Prostate gland (tissue), 2 donors: ENCODE measurements around the gene APOA4. TPM values are rescaled to one million over a fixed set of nuclear protein-coding genes. Genes with fewer than 3 reads are reported as not detected.

ENCODE experiments used
- DNase-seq: peaks from one replicate; pipeline ENCODE4 v3.0.0-alpha.2; 2019; ENCODE audit warnings: low spot score
- H3K27ac ChIP-seq, 2 donors: fragments of 200-600 bp; sonication (generic); 2 replicates each; pipeline ENCODE4 v1.5.1; 2017 to 2019
- H3K27me3 ChIP-seq: fragments of 200-600 bp; sonication (generic); replicated peaks from 2 replicates; pipeline ENCODE4 v1.5.1; 2019; ENCODE audit not compliant: insufficient read depth
- H3K36me3 ChIP-seq, 2 donors: fragments of 200-600 bp; sonication (generic); 1 replicate in 1 of 2; 2 replicates in 1 of 2; pipeline versions ENCODE4 v1.5.1 to v1.8.1; 2017 to 2019
- H3K4me1 ChIP-seq: fragments of 200-600 bp; sonication (generic); replicated peaks from 2 replicates; pipeline ENCODE4 v1.5.1; 2019
- H3K4me3 ChIP-seq, 2 donors: fragments of 200-600 bp; sonication (generic); 2 replicates each; pipeline ENCODE4 v1.5.1; 2017 to 2019
- H3K9me3 ChIP-seq: fragments of 200-600 bp; sonication (generic); 2 replicates; pipeline ENCODE4 v1.5.1; 2017
- POLR2A ChIP-seq: fragments of 450-650 bp; IDR thresholded peaks from one replicate; pipeline ENCODE4 v1.6.1; 2016; ENCODE audit warnings: antibody characterized with exemption, mild to moderate bottlenecking
- POLR2AphosphoS5 ChIP-seq: sonication (generic); formaldehyde crosslinking; IDR thresholded peaks from one replicate; pipeline ENCODE4 v1.6.1; 2017; ENCODE audit warnings: antibody characterized with exemption
- WGBS: methylation state at CpG from one replicate; pipeline ENCODE4 v1.1.5; 2018; 5-methylcytosine and 5-hydroxymethylcytosine counted together
- intact Hi-C: fragments of 100-400 bp; cut with DNase I; formaldehyde crosslinking; loops from one replicate; pipeline ENCODE4 v1.14.2; 2022
- total RNA-seq, 2 donors: library from RNA; depleted of rRNA; stranded (reverse); fragments of >200 nt; gene quantifications; one replicate each; pipeline ENCODE4 v1.1.0, GENCODE V29; 2016
- TF ChIP-seq, protein P1 (sequence below), 4 experiments: fragments of 200-600 bp in 2 of 4; fragments of 450-650 bp in 2 of 4; sonication (generic) in 2 of 4; IDR thresholded peaks; 1 replicate in 3 of 4; 2 replicates in 1 of 4; pipeline ENCODE4 v1.5.1; 2016 to 2019; ENCODE audit warnings: antibody characterized with exemption in 4 of 4, mild to moderate bottlenecking in 2 of 4, moderate library complexity in 2 of 4

Gene APOA4
- total RNA-seq, 2 donors from 2014 or later = not detected

- Histone ChIP-seq H3K4me3 (no peak overlapping the region), H3K27ac (no peak overlapping the region), H3K9me3 (no peaks in the 10 kb centered on the region), H3K36me3 (no peaks in the 10 kb centered on the region), H3K27me3 (no peaks in the 10 kb centered on the region), H3K4me1 (no peaks in the 10 kb centered on the region)
- TF ChIP-seq POLR2A (no peak), POLR2AphosphoS5 (no peak)
- TF ChIP-seq, protein P1, sequence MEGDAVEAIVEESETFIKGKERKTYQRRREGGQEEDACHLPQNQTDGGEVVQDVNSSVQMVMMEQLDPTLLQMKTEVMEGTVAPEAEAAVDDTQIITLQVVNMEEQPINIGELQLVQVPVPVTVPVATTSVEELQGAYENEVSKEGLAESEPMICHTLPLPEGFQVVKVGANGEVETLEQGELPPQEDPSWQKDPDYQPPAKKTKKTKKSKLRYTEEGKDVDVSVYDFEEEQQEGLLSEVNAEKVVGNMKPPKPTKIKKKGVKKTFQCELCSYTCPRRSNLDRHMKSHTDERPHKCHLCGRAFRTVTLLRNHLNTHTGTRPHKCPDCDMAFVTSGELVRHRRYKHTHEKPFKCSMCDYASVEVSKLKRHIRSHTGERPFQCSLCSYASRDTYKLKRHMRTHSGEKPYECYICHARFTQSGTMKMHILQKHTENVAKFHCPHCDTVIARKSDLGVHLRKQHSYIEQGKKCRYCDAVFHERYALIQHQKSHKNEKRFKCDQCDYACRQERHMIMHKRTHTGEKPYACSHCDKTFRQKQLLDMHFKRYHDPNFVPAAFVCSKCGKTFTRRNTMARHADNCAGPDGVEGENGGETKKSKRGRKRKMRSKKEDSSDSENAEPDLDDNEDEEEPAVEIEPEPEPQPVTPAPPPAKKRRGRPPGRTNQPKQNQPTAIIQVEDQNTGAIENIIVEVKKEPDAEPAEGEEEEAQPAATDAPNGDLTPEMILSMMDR (IDR thresholded peaks at IDR 0.05) = no peak
- intact Hi-C loops = no loop called here
- WGBS = 59% methylated on average over 5 of the region's 5 CpGs
- no peak for DNase-seq
Observed at GRCh38 chr11:116813781-116814471, 9.2 kb downstream of the APOA4 start.

GRCh38 chr11:116813170-116813569 lies 9.9 kb downstream of the APOA4 start:
- H3K4me1 ChIP-seq = no peaks in the 10 kb centered on the region
- no peaks in the 10 kb centered on the region for H3K9me3 ChIP-seq
- no peaks in the 10 kb centered on the region for H3K36me3 ChIP-seq
- no peak for DNase-seq
- no peak overlapping the region for H3K27ac ChIP-seq
- no peak overlapping the region for H3K4me3 ChIP-seq
- TF ChIP-seq POLR2AphosphoS5 (no peak), POLR2A (no peak)
- TF ChIP-seq, protein P1 (IDR thresholded peaks at IDR 0.05) = no peak
- WGBS = 89% methylated on average over 1 of the region's 1 CpG
- H3K27me3 ChIP-seq = no peaks in the 10 kb centered on the region
- intact Hi-C loops = no loop called here

- Histone ChIP-seq H3K27me3 (no peaks in the 10 kb centered on the region), H3K9me3 (no peaks in the 10 kb centered on the region), H3K27ac (no peak overlapping the region), H3K4me1 (no peaks in the 10 kb centered on the region), H3K36me3 (no peaks in the 10 kb centered on the region), H3K4me3 (no peak overlapping the region)
- 95% methylated on average over 4 of the region's 4 CpGs for WGBS
- DNase-seq = no peak
- TF ChIP-seq, protein P1 (IDR thresholded peaks at IDR 0.05) = no peak
- no peak for TF ChIP-seq POLR2AphosphoS5
- no peak for TF ChIP-seq POLR2A
- intact Hi-C loops = no loop called here
Observed at GRCh38 chr11:116812109-116812508, 11.0 kb downstream of the APOA4 start.

- H3K27me3 ChIP-seq = no peaks in the 10 kb centered on the region
- WGBS = 67% methylated on average over 3 of the region's 3 CpGs
- no peak for DNase-seq
- H3K36me3 ChIP-seq = no peaks in the 10 kb centered on the region
- TF ChIP-seq, protein P1 (IDR thresholded peaks at IDR 0.05) = no peak
- no peak for TF ChIP-seq POLR2A
- TF ChIP-seq POLR2AphosphoS5 = no peak
- no peak overlapping the region for H3K4me3 ChIP-seq
- H3K27ac ChIP-seq = no peak overlapping the region
- H3K4me1 ChIP-seq = no peaks in the 10 kb centered on the region
- H3K9me3 ChIP-seq = no peaks in the 10 kb centered on the region
- intact Hi-C loops = no loop called here
Observed at GRCh38 chr11:116811194-116811593, 11.9 kb downstream of the APOA4 start.
